ENCODE results near the gene SP2.
A peak's percentile ranks its signal among the peaks of the same experiment; 100 is the strongest.

The SP2 gene

DNA sequence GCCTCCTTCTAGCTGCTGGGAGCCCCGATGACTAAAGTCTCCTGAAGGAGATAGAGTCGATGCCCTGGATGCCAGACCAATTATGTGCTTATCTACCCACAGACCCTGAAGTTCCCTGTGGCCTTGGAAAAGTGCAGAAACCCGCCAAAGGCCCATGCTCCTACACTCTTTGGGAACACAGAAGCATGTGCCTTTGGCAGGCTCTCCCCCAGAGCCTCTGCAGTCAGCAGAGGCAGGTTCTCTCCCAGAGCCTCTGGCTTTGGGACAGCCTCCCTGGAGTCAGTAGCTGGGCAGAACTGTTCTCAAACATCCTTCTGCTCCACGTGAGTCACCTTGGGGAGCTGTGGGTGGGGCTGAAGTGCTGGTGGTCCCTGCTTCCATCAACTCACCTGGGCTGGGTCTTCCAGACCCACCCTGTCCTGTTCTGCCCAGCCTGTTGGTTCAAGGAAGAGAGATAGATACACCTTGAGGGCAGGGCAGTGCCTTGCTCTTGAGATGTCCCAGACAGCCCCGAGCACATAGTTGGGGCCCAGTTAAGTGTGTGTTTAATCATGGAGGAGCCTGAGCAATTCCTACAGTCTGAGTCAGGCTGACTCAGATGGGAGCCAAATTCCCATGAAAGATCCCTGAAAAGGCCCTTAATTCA, 71.7 kb downstream of the SP2 start:
- TF ChIP-seq, protein P1, sequence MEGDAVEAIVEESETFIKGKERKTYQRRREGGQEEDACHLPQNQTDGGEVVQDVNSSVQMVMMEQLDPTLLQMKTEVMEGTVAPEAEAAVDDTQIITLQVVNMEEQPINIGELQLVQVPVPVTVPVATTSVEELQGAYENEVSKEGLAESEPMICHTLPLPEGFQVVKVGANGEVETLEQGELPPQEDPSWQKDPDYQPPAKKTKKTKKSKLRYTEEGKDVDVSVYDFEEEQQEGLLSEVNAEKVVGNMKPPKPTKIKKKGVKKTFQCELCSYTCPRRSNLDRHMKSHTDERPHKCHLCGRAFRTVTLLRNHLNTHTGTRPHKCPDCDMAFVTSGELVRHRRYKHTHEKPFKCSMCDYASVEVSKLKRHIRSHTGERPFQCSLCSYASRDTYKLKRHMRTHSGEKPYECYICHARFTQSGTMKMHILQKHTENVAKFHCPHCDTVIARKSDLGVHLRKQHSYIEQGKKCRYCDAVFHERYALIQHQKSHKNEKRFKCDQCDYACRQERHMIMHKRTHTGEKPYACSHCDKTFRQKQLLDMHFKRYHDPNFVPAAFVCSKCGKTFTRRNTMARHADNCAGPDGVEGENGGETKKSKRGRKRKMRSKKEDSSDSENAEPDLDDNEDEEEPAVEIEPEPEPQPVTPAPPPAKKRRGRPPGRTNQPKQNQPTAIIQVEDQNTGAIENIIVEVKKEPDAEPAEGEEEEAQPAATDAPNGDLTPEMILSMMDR (IDR thresholded peaks at IDR 0.05; ENCODE audit: low read depth, low read length), result no peak

DNA sequence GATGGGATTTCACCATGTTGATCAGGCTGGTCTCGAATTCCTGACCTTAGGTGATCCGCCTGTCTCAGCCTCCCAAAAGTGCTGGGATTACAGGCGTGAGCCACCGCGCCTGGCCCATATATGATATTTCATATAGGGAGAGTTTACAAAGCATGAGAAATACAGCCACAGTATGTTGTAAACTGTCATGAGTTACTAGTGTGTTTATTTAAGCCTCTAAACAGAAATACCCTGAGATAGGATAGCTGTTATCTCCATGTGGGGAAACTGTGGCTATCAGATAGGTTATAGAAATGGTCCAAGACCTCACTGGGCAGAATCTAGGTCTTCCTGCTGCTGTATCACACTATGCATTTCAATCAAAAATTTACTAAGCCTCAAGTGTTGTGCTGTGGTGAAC, 72.8 kb downstream of the SP2 start:
- TF ChIP-seq, protein P1 (IDR thresholded peaks at IDR 0.05; ENCODE audit: low read depth, low read length), result no peak
- no peak overlapping the region for H3K4me3 ChIP-seq (replicated peaks in 1 of 2; ENCODE audit: low read depth in 2 of 2, low read length in 2 of 2)
- DNase-seq (ENCODE audit: low read depth in 2 of 2), result no peak

More for the DNA sequence above, 71.7 kb downstream of the SP2 start:
- H3K4me3 ChIP-seq (replicated peaks in 1 of 2; ENCODE audit: low read depth in 2 of 2, low read length in 2 of 2), result no peak overlapping the region
- peak; percentile 66 to 90 for DNase-seq (ENCODE audit: low read depth in 2 of 2)

DNA sequence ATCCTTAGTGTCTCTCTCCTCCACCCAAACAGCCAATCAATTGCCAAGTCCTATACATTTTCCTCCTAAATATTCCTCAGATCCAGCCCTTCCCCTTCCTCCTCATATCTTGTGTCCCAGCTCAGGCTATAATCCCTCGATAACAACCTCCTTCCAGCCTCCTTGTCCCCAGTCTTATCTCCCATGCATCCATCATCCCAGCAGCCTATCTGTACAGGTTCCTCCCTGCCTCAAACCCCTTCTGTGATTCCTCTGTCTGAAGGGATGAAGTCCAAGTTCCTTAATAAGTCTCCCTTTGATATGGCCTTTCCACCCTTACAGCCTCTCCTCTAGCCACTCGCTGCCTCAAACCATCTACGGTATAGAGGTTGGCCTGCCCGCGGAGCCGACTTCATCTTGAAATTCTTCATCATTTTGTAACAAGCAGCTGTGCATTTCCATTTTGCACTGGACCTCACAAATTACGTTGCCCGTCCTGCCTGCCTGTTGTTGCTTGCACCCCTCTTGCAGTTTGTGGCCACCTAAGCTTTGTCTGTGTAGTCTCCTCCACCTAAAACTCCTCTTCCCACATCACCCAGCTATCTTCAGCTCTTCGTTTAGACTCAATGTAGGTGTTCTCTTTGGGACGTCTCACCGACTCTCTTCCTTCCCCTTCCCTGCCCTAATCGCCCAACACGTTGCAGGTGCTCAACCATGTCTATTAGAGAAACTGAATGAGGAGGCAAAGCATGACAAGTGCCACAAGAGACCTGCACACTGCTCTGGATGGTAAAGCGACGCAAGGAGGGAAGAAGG, 74.1 kb downstream of the SP2 start:
- peak overlapping the region in 1 of 2 donors; percentile 33 for H3K4me3 ChIP-seq (replicated peaks in 1 of 2; ENCODE audit: low read depth in 2 of 2, low read length in 2 of 2)
- TF ChIP-seq, protein P1 (IDR thresholded peaks at IDR 0.05; ENCODE audit: low read depth, low read length), result no peak
- no peak for DNase-seq (ENCODE audit: low read depth in 2 of 2)

DNA sequence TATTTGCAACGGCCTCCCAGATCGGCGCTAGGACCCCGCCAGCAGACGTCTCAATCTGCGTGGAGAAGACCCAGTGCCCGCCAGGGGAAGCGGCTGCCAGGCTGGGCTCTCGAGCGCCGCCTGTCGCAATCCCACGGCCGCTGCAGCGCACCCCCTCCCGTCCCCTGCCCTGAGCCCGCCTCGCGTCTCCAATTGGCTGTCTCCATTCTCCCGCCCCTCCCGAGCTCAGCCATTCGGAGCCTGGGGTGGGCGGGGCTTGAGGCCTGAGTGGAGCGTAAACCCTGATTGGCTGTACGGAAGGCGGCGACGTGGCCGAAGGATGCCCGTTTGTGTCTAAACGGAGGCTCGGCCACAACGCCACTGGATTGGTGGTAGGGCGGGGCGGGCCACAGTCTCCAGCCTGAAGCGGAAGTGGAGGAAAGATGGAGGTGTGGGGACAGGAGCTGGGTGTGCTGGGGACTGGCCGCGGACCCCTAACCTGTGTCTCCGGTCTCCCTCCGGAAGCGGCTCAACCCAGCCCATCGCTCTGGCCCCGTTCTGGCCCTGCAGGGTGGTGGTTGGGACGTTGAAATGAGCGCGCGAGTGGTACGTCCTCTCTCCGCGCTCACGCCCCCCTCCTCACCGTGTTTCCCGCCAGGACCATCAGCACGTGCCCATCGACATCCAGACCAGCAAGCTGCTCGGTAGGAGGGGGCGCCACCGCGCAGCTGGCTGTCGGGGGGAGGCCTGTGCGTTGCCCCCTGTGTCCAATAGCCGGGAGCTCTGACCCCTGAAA, 74.9 kb downstream of the SP2 start, which contains the start of gene CDK5RAP3:
CDK5RAP3 (plus strand) TSS at position 389 of the 775 bp plus-strand sequence; CDS start at position 423, 34 bp downstream.
- TF ChIP-seq, protein P1 (IDR thresholded peaks at IDR 0.05; ENCODE audit: low read depth, low read length), result peak; percentile 90
- DNase-seq (ENCODE audit: low read depth in 2 of 2), result peak; percentile 99
- peak within 1 kb of the TSS; percentile 98 for H3K4me3 ChIP-seq (replicated peaks in 1 of 2; ENCODE audit: low read depth in 2 of 2, low read length in 2 of 2)

GRCh38 chr17:47973541-47973940, 77.5 kb downstream of the SP2 start:
- TF ChIP-seq, protein P1 (IDR thresholded peaks at IDR 0.05; ENCODE audit: low read depth, low read length), result no peak
- no peak overlapping the region for H3K4me3 ChIP-seq (replicated peaks in 1 of 2; ENCODE audit: low read depth in 2 of 2, low read length in 2 of 2)
- no peak for DNase-seq (ENCODE audit: low read depth in 2 of 2)

DNA sequence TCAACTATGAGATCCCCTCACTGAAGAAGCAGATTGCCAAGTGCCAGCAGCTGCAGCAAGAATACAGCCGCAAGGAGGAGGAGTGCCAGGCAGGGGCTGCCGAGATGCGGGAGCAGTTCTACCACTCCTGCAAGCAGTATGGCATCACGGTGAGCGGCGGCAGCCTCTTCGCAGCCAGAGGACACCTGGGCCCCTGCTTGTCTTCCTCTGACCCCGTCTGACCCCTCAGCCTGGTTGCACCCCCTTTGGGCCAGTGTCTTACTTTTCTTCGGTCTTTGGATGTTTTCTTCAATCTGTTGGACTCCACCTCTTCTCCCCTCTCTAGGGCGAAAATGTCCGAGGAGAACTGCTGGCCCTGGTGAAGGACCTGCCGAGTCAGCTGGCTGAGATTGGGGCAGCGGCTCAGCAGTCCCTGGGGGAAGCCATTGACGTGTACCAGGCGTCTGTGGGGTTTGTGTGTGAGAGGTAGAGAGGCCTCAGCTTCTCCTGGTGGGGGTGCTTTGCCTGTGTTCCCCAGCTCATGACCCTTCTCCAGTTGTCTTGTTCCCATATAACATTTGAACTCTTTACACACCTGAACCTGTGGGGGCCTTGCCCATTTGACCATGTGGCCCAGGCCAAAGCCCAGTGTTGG, 79.3 kb downstream of the SP2 start:
- DNase-seq (ENCODE audit: low read depth in 2 of 2), result no peak
- H3K4me3 ChIP-seq (replicated peaks in 1 of 2; ENCODE audit: low read depth in 2 of 2, low read length in 2 of 2), result no peak overlapping the region
- TF ChIP-seq, protein P1 (IDR thresholded peaks at IDR 0.05; ENCODE audit: low read depth, low read length), result no peak
